Skeletal muscle tissue (tissue), 4 donors: Measurements from ENCODE around the gene COL28A1. TPM values are rescaled to one million over a fixed set of nuclear protein-coding genes. Genes with fewer than 3 reads are reported as not detected.

Experiments
- H3K27ac ChIP-seq: one replicate; pipeline ENCODE4 v1.7.0; 2013; ENCODE audit warnings: mild to moderate bottlenecking, low read depth, low read length, inconsistent platforms
- H3K27me3 ChIP-seq, 3 donors: one replicate each; pipeline ENCODE4 v1.7.0; 2013; ENCODE audit warnings: low read length in 3 of 3; ENCODE audit not compliant: control insufficient read depth in 3 of 3, insufficient read depth in 3 of 3
- H3K36me3 ChIP-seq, 3 donors: one replicate each; pipeline ENCODE4 v1.7.0; 2013; ENCODE audit warnings: low read length in 3 of 3; ENCODE audit not compliant: control insufficient read depth in 3 of 3, insufficient read depth in 3 of 3
- H3K4me1 ChIP-seq, 3 donors: one replicate each; pipeline ENCODE4 v1.7.0; 2013; ENCODE audit warnings: low read length in 3 of 3, mild to moderate bottlenecking in 3 of 3; ENCODE audit not compliant: control insufficient read depth in 3 of 3, insufficient read depth in 3 of 3
- H3K4me3 ChIP-seq, 3 donors: one replicate each; pipeline ENCODE4 v1.7.0; 2013; ENCODE audit warnings: low read length in 3 of 3
- H3K9ac ChIP-seq, 3 donors: one replicate each; pipeline ENCODE4 v1.7.0; 2013; ENCODE audit warnings: low read length in 3 of 3, mild to moderate bottlenecking in 3 of 3, moderate library complexity in 2 of 3, low read depth in 1 of 3
- H3K9me3 ChIP-seq, 3 donors: one replicate each; pipeline ENCODE4 v1.7.0; 2013; ENCODE audit warnings: low read length in 3 of 3; ENCODE audit not compliant: control insufficient read depth in 3 of 3
- total RNA-seq: library from RNA; depleted of rRNA; stranded (reverse); fragments of >200 nt; gene quantifications from one replicate; pipeline ENCODE4 v1.2.3, GENCODE V29; 2014
- donor health status: Osteomylitis.

Gene COL28A1
- total RNA-seq, 1 donor from 2014 or later: 2.1 TPM

- Histone ChIP-seq H3K4me3 (no peak overlapping the region), H3K27ac (no peak overlapping the region), H3K36me3 (peaks cover 0 to 26% (median 0%) of the 10 kb centered on the region in 3 donors), H3K4me1 (peaks cover 23 to 39% (median 23%) of the 10 kb centered on the region in 3 donors), H3K9me3 (no peaks in the 10 kb centered on the region), H3K27me3 (no peaks in the 10 kb centered on the region), H3K9ac (no peak overlapping the region)
Observed at GRCh38 chr7:7569615-7570014, 33.9 kb upstream of the COL28A1 start.

GRCh38 chr7:7569081-7569527 lies 33.4 kb upstream of the COL28A1 start:
- Histone ChIP-seq H3K9ac (peak overlapping the region in 1 of 3 donors; percentile 15), H3K36me3 (peaks cover 0 to 26% (median 0%) of the 10 kb centered on the region in 3 donors), H3K4me1 (peaks cover 23 to 43% (median 25%) of the 10 kb centered on the region in 3 donors), H3K27me3 (no peaks in the 10 kb centered on the region), H3K9me3 (no peaks in the 10 kb centered on the region), H3K27ac (no peak overlapping the region), H3K4me3 (no peak overlapping the region)

- H3K9ac ChIP-seq: peak overlapping the region; percentile 14 to 92 (median 40)
- peaks cover 23 to 43% (median 25%) of the 10 kb centered on the region in 3 donors for H3K4me1 ChIP-seq
Observed at GRCh38 chr7:7568553-7568952, 32.9 kb upstream of the COL28A1 start.

GRCh38 chr7:7567898-7568531 lies 32.3 kb upstream of the COL28A1 start:
- Histone ChIP-seq H3K27me3 (no peaks in the 10 kb centered on the region), H3K9ac (peak overlapping the region; percentile 83 to 92 (median 92)), H3K27ac (peak overlapping the region; percentile 89), H3K4me1 (peaks cover 23 to 43% (median 25%) of the 10 kb centered on the region in 3 donors), H3K4me3 (peak overlapping the region; percentile 79 to 87 (median 83)), H3K36me3 (peaks cover 0 to 21% (median 0%) of the 10 kb centered on the region in 3 donors), H3K9me3 (no peaks in the 10 kb centered on the region)

More at GRCh38 chr7:7568553-7568952, 32.9 kb upstream of the COL28A1 start:
- Histone ChIP-seq H3K36me3 (peaks cover 0 to 26% (median 0%) of the 10 kb centered on the region in 3 donors), H3K27me3 (no peaks in the 10 kb centered on the region), H3K9me3 (no peaks in the 10 kb centered on the region), H3K27ac (no peak overlapping the region), H3K4me3 (peak overlapping the region; percentile 79 to 87 (median 83))

GRCh38 chr7:7566651-7567611 lies 31.3 kb upstream of the COL28A1 start, which contains the start of gene MIOS:
TSS of gene MIOS (plus strand) at chr7:7566884. CDS start at chr7:7572476, 5,592 bp downstream.
- Histone ChIP-seq H3K4me1 (peaks cover 23 to 43% (median 25%) of the 10 kb centered on the region in 3 donors), H3K9ac (peak within 1 kb of the TSS; percentile 83 to 92 (median 92)), H3K4me3 (peak within 1 kb of the TSS; percentile 79 to 87 (median 83)), H3K27me3 (no peaks in the 10 kb centered on the region), H3K27ac (peak within 1 kb of the TSS; percentile 89), H3K9me3 (no peaks in the 10 kb centered on the region), H3K36me3 (peaks cover 0 to 14% (median 0%) of the 10 kb centered on the region in 3 donors)

- peak overlapping the region; percentile 83 to 92 (median 92) for H3K9ac ChIP-seq
- peaks cover 23 to 43% (median 25%) of the 10 kb centered on the region in 3 donors for H3K4me1 ChIP-seq
- H3K27ac ChIP-seq: peak overlapping the region; percentile 89
- H3K4me3 ChIP-seq: peak overlapping the region; percentile 79 to 87 (median 83)
- no peaks in the 10 kb centered on the region for H3K27me3 ChIP-seq
- no peaks in the 10 kb centered on the region for H3K9me3 ChIP-seq
- H3K36me3 ChIP-seq: peaks cover 0 to 10% (median 0%) of the 10 kb centered on the region in 3 donors
Observed at GRCh38 chr7:7565746-7566650, 30.3 kb upstream of the COL28A1 start.

GRCh38 chr7:7565018-7565680 lies 29.5 kb upstream of the COL28A1 start:
- Histone ChIP-seq H3K27ac (peak overlapping the region; percentile 55), H3K4me3 (no peak overlapping the region), H3K9ac (no peak overlapping the region), H3K36me3 (peaks cover 0 to 10% (median 0%) of the 10 kb centered on the region in 3 donors), H3K27me3 (no peaks in the 10 kb centered on the region), H3K9me3 (no peaks in the 10 kb centered on the region), H3K4me1 (peaks cover 23 to 43% (median 25%) of the 10 kb centered on the region in 3 donors)

- Histone ChIP-seq H3K27ac (peak overlapping the region; percentile 55), H3K36me3 (peaks cover 0 to 3% (median 0%) of the 10 kb centered on the region in 3 donors), H3K27me3 (no peaks in the 10 kb centered on the region), H3K4me1 (peaks cover 18 to 38% (median 20%) of the 10 kb centered on the region in 3 donors), H3K4me3 (no peak overlapping the region), H3K9ac (no peak overlapping the region), H3K9me3 (no peaks in the 10 kb centered on the region)
Observed at GRCh38 chr7:7564323-7564780, 28.7 kb upstream of the COL28A1 start.
